ENCODE data around the gene HEY2.

- TF ChIP-seq, protein P1, sequence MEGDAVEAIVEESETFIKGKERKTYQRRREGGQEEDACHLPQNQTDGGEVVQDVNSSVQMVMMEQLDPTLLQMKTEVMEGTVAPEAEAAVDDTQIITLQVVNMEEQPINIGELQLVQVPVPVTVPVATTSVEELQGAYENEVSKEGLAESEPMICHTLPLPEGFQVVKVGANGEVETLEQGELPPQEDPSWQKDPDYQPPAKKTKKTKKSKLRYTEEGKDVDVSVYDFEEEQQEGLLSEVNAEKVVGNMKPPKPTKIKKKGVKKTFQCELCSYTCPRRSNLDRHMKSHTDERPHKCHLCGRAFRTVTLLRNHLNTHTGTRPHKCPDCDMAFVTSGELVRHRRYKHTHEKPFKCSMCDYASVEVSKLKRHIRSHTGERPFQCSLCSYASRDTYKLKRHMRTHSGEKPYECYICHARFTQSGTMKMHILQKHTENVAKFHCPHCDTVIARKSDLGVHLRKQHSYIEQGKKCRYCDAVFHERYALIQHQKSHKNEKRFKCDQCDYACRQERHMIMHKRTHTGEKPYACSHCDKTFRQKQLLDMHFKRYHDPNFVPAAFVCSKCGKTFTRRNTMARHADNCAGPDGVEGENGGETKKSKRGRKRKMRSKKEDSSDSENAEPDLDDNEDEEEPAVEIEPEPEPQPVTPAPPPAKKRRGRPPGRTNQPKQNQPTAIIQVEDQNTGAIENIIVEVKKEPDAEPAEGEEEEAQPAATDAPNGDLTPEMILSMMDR (IDR thresholded peaks at IDR 0.05 in 2 of 3, conservative IDR thresholded peaks at IDR 0.05 in 1 of 3; ENCODE audit: control insufficient read depth in 2 of 3, extremely low read depth in 1 of 3, insufficient read depth in 1 of 3, low read depth in 3 of 3, low read length in 3 of 3): no peak
- TF ChIP-seq NBN (IDR thresholded peaks at IDR 0.05) (no peak), SUPT20H (IDR thresholded peaks at IDR 0.05; ENCODE audit: borderline replicate concordance, control insufficient read depth, low read depth, low read length) (no peak), HDGF (IDR thresholded peaks at IDR 0.05) (no peak), SP1 (IDR thresholded peaks at IDR 0.05; ENCODE audit: low read depth, low read length) (no peak), POLR2A (IDR thresholded peaks at IDR 0.05; ENCODE audit: low read depth, low read length) (no peak)
These were observed 61.0 kb downstream of the HEY2 start for GRCh38 chr6:125810445-125810844.
